Cortex of kidney (tissue), 1 donor: Measurements from ENCODE around the gene SFXN2.
A peak's percentile ranks its signal among the peaks of the same experiment; 100 is the strongest.
"Not testable (repeated sequence)": the region's sequence is repeated elsewhere in the genome, so short reads cannot be mapped to it uniquely, and the experiment has no call there.

Source experiments
- DNase-seq: peaks from one replicate; lab custom pipeline; 2025; lab: John Stamatoyannopoulos, UW

SFXN2 gene

GRCh38 chr10:102681696-102682095, 32.7 kb upstream of the SFXN2 start:
- DNase-seq, result no peak

GRCh38 chr10:102682416-102682815, 32.0 kb upstream of the SFXN2 start:
- DNase-seq, result no peak

DNA sequence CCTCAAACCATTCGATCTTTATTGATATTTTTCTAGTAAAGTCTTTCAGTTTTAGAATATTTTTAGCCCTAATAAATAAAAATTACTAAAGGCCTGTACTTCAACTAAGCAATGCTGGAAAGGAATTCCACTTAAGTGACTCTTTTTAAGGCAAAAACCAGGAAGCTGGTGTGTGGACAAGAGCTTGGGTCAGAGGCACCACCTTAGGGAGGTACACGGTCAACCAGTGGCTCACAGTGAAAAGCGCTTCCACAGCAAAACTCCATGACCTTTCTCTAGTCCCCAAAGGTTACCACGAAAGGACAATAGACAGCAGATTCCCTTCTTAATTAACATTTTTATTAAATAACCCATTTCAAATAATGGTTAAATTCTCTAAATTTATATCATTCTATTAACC, 31.5 kb upstream of the SFXN2 start:
- DNase-seq, result no peak

DNA sequence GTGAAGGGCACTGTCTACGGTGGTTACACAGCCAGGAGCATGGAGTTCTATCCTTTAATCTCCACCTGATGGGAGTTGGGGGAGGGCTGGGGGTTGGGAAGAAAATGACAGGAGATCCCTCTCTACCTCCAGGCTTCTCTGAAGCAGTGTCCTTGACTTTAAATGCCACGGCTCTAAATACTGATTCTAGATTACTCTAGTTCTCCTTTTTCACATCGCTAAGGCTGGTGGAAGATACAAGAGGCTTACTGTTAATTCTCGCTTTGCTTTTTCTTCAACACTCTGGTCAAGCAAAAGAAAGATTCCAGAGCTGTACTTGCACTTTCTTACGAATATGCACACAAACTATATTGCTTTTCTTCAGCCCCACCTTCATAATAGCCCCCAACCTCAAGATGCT, 30.7 kb upstream of the SFXN2 start:
- no peak for DNase-seq

DNA sequence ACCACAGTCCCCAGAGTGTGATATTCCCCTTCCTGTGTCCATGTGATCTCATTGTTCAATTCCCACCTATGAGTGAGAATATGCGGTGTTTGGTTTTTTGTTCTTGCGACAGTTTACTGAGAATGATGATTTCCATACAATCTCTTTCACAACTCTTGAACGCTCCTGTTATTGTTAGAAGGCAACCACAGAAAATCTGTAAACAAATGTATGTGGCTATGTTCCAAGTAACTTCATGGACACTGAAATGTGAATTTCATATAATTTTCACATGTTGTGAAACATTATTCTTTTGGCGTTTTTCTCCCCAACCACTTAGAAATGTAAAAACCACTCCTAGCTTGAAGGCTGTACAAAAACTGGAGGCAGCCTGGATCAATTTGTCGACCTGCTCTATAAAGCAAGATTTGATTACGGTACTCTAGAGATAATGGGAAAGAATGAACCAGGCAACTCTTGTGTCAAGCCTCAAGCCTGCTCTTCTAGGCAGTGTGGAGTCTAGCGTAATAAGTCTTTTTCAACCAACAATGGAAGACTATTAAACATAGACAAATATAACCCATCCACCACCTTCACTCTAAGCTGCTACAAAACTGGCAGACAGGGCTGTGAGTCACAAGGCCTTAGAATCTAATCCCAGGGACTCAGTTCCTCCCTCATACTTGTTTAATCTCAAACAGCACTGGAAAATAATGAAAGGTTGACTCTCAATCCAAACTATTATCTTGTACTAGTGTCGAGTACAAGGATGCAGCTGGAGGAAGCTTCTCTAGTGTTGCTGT, 23.0 kb upstream of the SFXN2 start:
- no peak for DNase-seq

GRCh38 chr10:102695401-102695800, 19.0 kb upstream of the SFXN2 start:
- DNase-seq, result not testable (repeated sequence)

- no peak for DNase-seq
Observed at GRCh38 chr10:102696736-102697135, 17.7 kb upstream of the SFXN2 start.

DNA sequence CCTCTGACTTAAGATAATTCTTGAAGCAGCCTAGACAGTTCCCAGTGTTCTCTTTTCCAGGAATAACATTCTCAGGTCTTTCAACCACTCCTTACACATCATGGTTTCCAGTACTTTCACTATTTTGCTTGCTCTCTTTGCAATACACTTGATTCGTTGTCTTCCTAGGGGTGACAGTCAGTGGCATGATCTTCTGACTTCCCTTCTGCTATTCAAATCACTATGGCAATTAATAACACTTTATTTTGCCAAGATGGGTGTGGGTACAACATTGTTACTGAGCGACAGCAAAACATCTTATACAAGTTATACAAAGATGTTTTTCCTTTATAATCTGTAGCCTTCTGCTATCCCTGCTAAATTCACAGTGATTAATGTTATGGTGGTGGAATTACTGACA, 15.5 kb upstream of the SFXN2 start:
- no peak for DNase-seq

DNA sequence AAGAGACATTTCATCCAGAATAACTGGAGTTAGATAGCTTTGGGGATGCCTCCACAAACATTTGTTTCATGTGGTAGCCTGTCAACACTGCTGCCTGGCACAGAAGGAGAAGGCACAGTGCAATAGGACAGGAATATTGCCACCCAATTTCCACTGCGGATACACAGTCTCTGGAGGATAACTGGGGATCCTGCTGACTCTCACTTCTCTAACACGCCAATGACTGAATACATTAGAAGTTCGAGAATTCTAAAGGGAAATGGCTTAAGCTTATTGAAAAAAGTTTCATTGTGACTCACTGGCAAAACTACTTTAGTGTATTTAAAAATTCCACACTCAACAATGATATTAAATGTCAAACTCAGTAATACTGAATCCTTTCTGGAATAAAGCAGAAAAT, 13.2 kb upstream of the SFXN2 start:
- DNase-seq, result no peak

- no peak for DNase-seq
Observed at GRCh38 chr10:102701796-102702195, 12.6 kb upstream of the SFXN2 start.

DNA sequence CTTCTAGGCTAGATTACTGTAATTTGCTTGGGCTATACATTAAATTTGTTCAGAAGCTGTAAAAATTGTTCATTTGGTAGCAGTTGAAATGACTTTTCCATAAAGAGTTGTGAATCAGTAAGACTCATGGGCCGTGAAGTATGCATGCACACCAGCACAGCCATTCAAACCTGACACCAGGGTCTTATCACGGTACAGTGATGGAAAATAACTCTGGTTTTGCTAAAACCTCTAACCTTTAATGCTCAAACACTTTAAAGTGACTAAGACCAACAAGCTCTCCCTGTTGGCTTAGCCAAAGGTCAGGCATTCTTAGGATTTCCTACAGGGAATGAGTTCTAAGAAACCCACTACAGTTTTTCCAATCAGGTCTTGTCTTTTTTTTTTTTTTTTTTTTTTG, 11.7 kb upstream of the SFXN2 start:
- no peak for DNase-seq

DNA sequence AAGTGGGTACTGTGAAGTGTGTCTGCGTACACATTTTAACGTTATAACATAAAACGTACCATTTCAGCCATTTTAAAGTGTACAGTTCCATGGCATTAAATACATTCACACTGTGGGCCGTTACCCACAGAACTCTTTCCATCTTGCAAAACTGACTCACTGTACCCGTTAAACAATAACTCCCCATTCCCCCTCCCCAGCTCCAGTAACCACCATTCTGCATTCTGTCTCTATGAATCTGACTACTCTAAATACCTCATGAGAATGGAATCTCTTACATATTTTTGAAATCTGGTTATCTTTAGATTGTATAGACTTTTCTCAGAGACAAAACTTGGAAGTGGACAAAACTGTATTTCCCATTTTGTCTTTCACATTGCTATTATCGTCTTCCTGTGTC, 9.5 kb upstream of the SFXN2 start:
- DNase-seq, result no peak

DNA sequence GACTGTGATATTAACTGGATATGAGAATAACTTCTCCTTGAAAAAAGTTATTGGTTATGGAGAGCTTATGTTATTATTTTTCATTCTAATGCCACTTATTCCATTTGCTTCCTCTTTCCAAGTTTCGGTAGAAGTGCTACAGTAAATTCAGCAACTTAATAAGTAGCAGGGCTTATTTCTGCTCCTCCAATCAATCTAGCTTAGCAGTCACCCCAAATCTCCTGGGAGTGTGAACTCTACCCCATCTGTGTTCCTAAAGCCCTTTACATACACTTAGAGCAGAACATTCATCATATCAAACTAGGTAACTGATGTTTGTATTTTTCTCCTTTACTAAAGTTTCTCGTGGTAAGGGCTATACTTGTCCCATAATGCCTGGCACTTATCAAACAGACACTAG, 8.9 kb upstream of the SFXN2 start:
- DNase-seq, result no peak

DNA sequence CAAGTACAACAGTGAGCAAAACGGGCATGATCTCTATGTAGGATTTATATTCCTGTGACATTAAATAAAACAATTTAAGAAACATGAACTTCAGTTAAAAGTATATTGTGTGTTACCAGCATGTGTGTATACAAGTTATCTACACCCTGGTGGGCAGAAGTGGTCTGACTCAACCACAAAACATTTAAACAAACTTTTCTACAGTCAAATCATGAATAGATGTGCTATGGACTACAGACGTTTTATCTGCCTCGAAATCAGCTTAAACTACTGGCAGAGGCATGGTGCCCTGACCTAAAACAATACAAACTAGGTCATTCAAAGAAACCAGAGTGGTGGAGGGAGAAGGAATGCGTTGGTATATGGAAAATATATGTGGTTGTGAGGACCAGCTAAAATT, 3.8 kb upstream of the SFXN2 start:
- DNase-seq, result no peak

GRCh38 chr10:102712089-102712488, 2.3 kb upstream of the SFXN2 start:
- DNase-seq, result no peak

DNA sequence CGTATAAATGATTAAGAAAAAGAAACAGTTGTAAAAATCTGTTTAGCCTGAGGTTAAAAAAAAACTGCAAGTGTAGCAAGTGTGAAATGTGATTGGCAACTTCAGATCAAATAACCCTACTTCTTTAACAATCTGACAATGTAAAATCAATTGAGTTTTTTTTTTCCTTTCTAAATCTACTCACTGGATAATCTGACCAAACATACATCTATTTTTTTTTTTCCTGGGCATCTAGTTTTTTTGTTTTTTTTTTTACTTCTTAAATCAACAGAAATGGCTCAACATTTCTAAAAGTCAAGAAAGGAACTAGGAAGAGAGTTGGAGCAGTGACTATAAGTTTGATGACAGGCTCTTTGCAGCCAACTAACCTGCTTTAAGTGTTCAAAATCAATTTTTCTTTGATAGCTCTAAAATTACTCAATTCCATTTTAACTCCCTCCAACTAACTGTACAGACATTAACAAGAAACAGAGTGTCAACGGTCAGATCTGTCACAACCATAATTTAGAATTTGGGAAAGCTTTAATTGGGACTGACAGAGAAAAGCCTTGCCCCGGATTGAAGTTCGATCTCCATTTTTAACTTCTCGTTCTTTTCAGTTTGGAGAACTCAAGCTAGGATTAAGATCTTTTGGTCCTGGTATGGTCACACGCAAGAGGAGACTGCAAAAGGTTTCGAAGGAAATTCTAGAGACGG, 1.4 kb upstream of the SFXN2 start:
- no peak for DNase-seq

DNA sequence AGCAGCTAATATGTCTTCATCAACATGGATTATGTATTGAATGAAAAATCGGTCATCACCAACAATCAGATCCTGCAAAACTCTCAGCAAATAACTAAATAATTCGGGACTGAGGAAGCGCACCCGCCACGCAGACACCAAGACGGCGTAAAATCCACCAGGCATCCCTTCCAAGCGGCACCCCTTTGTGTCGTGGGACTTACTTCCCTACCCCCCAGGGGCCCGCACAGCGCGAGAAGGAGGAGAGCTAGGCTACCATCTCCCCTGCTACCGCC, 960 bp upstream of the SFXN2 start:
- DNase-seq, result no peak

DNA sequence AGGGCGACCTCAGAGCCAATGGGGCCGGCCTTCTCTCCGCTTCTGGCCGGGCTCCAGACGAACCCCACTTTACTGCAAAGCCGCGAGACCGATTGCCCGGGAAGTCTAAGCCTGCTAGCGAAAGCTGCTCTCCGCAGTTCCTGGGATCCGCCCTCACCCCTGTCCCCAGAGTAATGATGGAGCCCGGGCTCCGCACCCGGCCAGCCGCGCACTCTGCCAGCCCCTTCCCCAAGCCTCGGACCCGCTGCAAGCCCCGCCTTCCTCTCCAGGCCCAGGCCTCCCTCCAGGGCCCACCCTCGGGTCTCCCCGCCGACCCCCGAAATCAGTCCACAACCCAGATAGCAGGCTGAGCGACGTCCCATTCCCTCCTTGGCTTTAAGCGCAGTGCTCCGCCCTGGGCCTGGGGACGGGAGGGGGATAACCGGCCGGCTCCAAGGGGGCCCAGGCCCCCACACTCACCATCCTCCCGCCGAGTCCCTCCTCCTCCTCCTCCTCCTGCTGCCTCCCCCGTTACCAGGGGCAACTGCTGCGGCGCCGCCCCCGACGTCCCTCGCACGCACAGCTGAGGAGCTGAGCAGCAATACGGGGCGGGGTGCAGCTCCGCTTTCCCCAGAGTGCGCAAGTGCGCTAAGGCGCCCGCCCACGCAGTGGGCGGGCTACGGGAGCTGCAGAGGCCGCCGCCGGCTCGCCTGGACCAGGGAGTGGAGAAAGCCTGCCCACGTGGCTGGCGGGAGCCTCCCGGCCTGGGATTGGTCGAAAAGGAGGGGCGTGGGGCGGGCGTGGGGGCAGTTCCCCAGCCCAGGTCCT, 419 bp upstream of the SFXN2 start, which contains the start of gene ARL3:
Gene ARL3, minus strand, starts transcription at position 584 of the 807 bp plus-strand sequence. Its CDS starts 122 bp downstream, at position 462.
- peak; percentile 89 for DNase-seq

DNA sequence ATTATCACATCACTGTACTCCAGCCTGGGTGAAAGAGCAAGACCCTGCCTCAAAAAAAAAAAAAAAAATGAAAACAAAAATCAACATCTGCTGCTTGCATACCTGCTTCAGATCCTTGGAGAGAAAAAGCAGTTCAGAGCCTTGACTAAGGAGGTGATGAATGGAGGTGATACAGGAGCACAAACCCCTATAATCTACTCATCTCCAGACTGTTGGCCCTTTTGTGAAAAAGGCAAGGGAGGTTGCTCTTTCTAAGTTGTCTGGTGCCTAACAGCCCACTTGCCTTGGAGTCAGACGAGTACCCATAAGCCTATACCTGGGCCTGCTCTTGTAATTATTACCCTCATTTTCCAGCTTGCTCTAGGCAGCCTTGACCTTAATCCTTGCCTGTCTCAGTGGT, 1.4 kb downstream of the SFXN2 start:
- no peak for DNase-seq

DNA sequence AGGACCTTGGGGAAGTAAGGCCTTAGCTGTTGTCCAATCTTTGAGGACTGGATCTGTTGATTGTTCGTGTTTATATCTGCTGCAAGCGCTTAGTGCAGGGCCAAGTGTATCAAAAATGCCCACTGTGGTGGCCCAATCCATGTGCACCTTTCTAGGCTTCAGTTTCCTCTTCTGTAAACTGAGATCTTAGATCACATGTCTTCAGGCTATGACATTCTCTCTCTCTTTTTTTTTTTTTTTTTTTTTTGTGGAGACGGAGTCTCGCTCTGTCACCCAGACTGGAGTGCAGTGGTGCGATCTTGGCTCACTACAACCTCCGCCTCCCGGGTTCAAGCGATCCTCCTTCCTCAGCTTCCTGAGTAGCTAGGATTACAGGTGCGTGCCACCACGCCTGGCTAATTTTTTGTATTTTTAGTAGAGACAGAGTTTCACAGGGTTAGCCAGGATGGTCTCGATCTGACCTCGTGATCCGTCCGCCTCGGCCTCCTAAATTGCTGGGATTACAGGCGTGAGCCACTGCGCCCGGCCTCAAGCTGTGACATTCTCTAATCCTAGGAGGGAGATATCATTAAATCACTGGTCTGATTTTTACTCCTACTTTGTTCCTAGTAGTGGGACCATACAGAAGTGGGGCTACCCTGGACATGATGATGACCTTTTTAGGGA, 2.6 kb downstream of the SFXN2 start:
- DNase-seq, result not testable (repeated sequence)

GRCh38 chr10:102718220-102718619, 3.8 kb downstream of the SFXN2 start:
- DNase-seq, result no peak

DNA sequence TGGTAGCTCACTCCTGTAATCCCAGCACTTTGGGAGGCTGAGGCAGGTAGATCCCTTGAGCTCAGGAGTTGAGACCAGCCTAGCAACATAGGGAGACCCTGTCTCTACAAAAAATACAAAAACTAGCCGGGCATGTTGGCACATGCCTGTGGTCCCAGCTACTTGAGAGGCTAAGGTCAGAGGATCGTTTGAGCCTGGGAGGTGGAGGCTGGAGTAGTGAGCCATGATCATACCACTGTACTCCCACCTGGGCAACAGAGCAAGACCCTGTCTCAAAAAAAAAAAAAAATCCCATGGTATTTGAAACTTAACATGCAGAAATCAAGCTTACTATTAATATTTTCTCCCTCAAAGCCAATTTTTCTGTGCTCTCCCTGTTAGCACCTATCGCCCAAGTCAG, 5.9 kb downstream of the SFXN2 start:
- no peak for DNase-seq
